ENCODE data around the gene RABL2B.

The RABL2B gene

DNA sequence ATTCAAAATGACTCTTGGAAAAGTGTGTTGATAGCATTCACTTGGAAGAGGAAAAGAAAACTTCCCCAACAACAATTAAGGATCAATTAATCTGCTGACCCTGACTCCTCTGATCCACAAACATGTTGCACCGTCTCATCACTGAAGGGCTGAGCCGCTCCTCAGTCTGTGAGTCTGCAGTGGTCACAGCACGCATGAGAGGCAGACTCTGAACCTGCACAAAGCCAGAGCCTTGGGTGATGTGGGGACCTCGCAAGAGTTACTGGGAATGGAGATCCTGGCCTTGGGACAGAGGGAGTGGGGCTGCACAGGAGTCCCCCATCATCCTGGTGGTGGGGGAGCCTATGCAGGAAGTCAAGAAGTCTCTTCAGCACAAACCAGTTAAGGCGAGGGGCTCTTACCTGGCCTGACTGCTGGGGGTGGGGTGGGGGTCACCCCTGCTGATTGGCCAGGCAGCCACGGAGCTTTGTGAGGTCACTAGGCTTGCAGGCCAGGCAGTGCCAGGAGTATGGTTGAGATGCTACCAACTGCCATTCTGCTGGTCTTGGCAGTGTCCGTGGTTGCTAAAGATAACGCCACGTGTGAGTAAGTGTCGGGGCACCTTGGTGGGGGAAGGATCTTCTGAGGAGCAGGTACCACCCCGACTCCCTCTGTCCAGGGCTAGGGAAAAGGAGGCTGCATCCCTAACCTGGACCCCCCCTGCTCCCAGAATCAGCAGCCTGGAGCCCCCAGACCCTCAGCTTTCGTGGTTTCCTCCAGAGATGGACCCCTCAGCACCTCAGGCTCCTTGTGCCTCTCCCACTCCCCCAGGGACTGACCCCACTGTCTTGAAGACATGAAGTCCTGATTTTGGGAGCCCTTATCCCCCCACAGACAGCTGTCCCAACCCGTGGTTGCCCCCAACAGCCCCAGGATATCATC, 45.4 kb downstream of the RABL2B start, which contains the start of gene ACR:
Gene ACR (plus strand): TSS at position 477 of the 921 bp plus-strand sequence. CDS start 32 bp downstream, at position 509.
- DNase-seq, result no peak

DNA sequence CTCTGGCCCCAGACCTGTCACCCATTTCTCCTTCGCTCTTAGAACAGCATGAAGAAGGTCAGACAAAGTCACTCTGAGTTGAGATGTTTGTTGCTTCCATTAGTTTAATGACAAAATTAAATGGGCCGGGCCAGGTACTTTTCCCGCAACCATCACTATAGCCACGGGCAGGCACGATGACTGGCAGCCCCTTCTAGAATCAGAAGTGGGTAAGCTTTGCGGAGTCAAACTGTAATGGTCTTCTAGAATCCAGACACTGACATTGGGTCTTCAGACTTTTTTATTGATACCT, 47.8 kb downstream of the RABL2B start:
- DNase-seq, result no peak

DNA sequence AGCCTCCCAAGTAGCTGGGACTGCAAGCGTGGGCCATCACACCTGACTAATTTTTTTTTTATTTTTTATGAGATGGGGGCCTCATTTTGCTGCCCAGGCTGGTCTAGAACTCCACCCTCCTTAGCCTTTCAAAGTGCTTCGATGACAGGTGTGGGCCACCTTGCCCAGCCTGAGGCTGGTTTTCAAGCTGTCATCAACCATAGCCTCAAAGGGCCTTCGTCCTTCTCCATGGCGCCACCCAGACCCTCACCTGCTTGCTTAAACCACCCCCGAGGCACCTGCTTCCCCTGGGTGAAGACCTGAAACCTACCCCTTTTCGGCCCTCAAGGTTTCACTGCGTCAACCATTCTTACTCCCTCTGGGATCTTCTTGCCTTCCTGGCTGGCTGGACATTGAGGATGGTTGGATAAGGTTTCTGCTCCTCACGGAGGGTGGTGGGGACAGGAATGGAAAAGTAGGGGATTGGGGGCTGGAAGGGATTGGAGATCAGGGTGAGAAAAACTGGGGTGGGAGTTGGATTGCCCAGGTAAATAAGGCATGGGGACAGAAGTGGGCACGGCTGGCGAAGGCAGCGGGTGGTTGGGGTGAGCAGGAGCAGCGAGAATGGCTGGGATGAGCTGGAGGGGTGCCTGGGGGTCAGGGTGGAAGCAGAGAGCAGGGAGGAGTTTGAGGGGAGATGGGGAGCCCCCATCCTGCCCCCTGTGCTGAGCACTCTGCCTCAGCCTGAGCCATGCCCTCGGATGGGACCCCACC, 48.3 kb downstream of the RABL2B start:
- DNase-seq, result no peak

DNA sequence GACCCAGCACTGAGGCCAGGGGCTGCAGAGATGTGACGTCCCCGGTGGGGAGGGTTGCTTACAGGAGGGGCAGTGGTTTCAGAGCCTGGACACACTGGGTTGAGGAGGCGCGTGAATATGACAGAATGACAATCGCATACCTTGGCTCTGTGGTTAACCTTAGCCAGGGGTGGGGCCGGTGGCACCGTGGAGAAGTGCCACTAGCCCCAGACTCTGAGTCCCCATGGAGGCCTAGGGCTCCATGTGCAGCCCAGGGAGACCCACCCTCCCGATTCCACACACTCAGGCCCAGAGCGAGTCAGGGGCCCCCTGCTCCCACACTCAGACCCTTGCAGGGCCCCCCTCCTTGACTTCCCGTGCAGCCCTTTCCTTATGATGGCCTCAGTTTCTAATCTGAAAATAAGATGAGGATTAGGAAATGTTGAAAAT, 49.1 kb downstream of the RABL2B start:
- DNase-seq, result no peak

DNA sequence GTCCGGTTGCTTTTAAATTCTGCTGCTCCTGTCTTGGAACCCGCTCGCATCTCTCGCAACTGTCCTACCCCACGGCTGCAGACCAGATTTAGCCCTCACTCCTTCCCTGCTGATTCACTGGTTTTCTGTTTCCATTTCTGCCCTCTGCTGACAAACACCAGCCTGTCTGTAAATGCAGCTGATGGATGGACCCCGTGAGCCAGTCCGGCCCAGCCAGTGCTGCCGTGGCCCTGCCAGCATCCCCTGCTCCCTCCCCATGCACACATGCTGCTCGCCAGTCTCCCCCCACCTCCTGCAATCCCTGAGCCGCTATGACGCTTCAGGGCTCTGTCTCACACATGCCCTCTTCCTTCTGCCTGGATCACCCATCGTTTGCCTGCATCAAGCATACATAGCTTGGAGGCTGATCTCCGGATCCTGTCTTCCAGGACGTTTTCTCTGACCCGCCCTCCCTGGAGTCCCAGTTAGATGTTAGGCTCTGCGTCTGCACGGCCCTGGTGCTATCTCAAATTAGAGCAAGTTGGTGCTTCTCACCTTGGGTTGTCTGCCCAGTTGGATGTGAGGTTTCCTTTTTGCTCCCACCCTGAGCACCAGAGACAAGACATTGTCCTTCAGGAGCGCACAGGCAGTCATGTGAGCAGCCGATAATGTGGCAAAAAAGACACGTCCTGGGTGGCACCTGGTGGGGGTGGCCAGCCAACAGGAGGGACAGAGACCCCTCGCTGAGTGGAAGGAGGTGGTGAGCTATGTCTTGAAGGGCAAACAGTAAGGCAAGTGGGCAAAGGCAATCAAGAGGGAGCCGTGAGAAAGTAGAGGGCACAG, 49.7 kb downstream of the RABL2B start:
- no peak for DNase-seq

DNA sequence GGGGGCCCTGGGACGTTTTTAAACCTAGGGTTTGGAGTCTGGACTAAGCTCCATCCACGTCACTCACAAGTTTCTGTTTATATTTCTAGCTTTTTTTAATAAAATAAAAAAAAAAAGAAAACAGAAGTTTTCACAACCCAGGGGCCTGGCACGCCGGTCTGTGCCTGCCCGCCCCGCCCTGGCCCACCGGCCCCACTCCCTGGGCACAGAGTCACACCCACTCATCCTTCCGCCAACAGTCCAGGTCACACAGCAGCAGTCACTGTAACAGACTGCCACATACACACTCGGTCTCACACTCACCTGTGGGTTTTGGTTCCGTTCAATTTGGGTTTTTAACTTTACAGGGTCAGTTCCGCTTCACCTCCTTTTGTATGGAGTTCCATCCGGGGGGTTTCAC, 50.8 kb downstream of the RABL2B start:
- no peak for DNase-seq

DNA sequence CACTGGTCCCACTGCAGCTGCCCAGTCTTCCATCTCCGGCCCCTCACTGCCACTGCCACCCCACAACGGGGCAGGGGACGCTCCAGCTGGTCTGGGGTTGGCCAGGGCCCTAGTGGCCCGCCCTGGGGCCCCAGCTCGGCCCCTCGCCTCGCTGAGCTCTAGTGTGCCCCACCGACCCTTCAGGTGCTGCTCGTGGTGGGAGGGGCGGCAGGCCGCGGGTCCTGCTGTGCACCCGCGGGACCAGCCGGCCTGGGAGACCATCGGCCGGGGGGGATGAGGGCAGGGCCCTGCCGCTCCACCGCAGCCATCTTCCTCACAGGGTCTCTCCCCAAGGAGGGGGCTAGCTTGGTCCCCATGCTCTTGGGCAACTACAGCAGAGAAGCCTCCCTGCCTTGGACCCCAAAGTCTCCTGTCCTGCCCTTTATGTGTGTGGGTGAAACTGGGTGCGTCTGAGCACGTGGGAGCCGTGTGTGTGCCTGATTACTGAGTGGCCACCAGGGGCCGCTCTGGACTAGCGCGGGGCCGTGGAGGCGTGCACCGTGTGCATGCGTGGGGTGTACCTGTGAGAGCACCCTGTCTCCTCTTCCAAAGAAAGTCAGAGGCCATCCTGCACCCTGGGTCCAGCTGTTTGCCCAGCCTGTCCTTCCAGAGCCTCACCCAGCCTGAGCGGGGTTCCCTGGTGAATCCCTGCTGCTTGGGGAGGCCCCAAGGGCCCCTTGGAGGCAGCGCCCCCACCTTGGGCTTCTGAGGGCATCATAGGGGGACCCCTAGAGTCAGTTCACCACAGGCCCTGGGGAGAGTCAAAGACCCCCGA, 51.4 kb downstream of the RABL2B start:
- DNase-seq, result peak; percentile 12

DNA sequence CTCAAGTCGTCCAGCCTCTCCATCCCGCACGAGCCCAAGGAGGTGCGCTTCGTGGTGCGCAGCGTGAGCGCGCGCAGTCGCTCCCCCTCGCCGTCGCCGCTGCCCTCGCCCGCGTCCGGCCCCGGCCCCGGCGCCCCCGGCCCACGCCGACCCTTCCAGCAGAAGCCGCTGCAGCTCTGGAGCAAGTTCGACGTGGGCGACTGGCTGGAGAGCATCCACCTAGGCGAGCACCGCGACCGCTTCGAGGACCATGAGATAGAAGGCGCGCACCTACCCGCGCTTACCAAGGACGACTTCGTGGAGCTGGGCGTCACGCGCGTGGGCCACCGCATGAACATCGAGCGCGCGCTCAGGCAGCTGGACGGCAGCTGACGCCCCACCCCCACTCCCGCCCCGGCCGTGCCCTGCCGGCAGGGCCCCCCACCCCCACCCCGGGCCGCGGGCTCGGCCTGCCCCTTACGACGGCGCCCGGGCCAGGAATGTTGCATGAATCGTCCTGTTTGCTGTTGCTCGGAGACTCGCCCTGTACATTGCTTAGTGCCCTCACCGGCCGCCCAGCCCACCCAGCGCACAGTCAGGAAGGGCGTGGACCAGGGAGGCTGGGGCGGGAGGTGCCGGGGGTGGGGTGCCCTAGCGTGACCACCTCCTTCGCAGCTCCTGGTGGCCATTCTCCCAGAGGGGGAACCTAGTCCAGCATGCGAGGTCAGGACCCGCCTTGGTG, 52.3 kb downstream of the RABL2B start:
- no peak for DNase-seq

DNA sequence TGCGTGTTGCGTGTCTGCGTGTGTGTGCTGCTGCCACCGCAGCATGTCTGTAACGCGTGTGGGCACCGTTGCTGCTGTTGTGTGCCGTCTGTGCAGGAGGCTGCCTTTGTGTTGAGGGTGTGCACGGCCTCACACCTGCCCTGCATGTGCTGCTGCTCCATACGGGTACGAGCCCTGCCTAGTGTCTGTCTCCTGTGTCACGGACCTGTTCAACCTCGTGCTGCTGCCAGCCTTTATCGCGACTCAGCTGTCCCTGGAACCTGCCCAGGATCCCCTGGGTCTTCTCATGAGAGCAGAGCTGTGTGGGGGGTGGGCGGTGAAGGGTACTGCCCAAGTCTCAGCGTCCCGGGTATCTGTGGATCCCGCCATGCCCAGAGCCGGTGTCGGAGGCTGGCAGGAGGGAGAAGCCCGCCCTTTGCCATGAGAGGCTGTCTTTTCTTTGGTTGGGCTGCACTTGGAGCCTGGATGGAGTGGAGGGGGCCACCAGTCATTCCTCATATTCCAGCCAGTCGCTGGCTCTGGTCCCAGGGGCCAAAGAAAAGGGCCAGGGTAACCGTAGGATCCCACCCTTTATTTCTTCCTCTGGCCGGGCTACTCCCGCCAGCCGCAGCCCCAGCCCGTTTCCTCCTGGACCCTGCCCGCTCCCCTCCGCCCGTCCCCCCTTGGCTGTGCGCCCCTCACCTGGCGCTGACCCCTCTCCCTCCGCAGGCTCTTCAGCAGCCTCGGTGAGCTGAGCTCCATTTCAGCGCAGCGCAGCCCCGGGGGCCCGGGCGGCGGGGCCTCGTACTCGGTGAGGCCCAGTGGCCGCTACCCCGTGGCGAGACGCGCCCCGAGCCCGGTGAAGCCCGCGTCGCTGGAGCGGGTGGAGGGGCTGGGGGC, 53.2 kb downstream of the RABL2B start:
- peak; percentile 1 for DNase-seq

DNA sequence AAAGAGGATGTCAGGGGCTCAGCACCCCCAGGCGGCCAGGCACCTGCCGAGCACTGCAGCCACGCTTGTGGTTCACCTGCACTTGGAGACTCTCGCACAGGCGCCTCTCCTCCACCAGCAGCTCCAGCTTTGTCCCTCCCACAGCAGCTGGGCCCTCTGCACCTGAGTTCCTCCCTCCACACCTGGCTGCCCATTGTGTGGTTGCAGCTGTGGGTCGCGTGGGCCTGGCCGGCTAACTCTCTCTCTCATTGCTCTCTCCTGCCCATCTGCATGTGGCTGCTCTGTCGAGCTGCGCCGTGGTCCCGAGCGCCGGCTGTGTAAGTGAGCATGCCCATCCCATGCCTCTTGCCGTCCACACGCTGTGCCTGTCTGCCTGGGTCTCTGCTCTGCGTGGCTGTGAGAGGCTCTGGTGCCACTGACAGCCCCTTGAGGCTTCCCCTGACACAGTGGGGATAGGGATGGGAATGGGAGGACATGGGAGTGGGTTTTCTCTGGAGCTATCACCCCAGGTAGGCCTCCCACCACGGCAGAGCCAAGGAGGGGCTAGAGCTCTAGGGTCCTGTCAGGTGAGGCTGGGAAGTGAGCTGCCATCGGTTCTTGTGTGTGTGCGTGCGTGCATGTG, 53.9 kb downstream of the RABL2B start:
- peak; percentile 66 for DNase-seq

DNA sequence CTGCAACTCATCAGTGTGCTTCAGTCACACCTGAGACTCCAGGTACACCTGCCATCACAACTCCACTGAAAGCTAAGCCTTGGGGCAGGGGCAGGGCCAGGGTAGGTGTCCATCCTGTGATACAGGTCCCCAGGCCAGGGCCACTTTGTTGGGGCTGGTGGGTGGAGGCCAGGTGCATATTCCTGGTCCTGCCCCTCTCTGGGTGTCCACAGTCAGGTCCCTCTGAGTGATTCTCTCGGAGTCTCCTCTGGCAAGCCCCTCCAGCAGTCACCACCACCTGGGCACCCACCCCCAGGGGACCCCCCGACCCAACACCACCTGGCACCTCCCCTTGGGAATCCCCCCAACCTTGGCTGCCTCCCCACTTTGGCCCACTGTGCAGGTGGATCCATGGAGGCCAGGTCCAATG, 54.9 kb downstream of the RABL2B start:
- DNase-seq, result no peak

DNA sequence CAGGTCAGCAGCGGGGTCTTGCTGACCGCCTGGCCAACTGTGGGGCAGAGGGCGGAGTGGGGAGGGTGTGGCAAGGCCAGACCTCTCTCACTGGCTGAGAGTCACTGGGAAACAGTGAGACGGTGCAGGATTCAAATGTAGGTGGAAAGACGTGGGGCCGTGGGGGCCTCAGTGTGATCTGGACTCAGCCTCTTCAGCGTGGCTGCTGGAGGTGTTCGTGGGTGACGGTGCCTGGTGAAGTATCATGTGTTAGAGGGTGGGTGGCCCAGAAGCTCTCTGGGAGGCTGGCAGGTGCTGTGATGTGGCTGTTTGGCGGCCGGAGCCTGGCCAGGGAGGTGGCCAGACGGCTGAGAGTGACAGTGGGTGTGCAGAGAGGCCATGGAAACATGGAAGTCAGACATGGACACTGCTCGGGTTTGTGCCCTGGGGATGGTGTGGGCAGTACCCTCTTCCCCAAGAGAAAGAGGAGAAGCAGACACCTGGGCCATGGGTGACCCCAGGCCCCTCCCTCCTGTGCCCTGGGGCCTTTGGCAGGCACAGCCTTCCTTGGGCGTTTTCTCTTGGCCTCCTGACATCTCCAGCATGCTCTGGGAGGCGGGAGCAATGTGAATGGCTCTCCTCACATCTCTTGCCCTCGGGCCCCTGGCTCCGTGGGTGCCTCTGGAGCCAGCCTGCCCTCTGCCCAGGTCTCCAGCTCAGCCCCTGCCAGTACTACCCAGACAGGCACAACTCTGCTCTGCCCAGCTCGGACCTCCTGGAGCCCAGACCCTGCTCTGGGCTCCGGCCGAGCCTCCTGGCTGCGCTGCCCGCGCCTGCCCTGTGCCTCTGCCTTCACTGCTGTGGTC, 55.5 kb downstream of the RABL2B start:
- DNase-seq, result no peak

DNA sequence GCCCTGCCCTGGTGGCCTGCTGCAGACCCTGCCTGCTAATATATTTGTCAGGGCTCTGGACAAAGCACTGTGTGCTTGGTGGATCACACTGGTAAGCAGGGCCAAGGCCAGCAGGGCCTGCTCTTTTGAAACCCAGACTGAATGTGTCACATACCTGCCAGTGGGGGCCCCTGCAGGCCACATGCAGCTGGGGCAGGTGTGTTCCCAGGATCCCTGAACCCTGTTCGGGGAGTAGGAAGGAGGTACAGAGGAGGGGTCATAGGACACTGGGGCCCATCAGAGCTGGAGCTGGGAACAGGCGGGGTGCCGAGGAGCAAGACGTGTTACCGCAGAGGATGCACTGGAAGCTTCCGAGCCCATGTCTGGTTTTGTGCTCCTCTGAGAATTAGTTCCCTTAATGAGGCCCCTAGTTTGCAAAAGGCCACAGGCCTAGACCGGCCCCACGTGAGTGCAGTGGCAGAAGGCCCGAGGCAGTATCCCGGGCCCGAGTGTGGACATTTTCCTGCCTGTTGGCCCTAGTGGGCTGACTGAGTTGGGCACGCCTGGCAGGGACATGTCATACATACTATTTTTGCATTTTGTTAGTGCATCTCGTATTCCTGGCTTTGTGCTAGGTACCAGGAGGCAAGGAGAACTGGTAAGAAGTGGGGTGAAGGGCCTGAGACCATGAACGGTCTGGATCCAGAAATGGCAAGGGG, 56.6 kb downstream of the RABL2B start:
- no peak for DNase-seq

DNA sequence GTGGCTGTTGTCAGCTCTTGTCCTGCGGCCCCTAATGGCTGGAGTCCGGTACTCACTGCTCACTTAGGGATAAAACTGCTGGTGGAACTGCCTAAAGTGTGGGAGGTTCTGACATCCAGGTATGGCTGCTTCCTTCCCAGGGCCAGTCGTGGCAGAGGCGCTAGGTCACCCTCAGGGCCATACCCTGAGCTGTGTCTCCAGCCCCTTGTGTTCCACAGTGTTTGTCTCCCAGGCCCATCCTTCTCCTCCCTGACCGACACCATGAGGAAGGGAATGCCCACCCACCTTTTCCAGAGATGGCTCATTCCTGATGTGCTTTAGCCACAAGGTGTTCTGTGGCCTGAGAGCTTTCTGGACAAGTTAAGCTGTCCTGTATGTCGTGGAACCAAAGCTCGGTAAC, 57.8 kb downstream of the RABL2B start:
- DNase-seq, result no peak

DNA sequence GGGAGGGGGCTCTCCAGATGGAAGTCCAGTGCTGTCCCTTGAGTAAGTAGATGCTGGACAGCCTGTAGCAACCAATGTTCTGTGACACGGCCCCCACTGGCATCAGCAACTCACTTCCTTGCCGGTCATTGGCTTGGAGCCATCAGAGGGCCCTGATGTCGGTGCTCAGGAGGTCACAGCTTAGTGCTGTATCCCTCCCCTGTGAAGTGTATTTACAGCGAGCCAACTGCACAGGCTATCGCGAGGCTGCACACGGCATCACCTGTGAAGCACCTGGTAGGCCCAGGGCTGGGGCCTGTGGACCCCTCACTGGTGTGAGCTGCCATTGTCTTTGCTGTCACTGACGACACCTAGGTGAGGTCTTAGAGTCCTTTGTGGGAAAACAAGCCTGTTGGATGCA, 58.8 kb downstream of the RABL2B start:
- peak; percentile 56 for DNase-seq

DNA sequence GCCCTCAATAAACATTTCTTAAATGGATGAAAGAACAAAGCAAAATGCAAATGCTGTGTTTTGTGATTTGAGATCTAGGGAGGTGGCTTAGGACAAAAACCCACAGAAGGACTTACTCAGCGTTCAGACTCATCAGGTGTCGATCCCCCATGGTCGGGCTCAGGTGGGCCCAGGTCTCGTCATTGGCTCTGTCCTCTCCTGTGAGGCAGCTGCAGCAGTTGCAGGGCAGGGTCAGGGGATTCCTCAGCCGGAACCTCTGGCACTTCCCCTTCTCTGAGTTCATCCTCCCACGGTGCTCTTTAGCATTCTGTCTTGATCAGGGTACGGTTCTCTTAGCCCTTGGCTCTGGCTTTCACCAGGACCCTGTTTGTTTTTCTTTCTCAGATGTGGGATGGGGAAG, 59.4 kb downstream of the RABL2B start:
- no peak for DNase-seq

DNA sequence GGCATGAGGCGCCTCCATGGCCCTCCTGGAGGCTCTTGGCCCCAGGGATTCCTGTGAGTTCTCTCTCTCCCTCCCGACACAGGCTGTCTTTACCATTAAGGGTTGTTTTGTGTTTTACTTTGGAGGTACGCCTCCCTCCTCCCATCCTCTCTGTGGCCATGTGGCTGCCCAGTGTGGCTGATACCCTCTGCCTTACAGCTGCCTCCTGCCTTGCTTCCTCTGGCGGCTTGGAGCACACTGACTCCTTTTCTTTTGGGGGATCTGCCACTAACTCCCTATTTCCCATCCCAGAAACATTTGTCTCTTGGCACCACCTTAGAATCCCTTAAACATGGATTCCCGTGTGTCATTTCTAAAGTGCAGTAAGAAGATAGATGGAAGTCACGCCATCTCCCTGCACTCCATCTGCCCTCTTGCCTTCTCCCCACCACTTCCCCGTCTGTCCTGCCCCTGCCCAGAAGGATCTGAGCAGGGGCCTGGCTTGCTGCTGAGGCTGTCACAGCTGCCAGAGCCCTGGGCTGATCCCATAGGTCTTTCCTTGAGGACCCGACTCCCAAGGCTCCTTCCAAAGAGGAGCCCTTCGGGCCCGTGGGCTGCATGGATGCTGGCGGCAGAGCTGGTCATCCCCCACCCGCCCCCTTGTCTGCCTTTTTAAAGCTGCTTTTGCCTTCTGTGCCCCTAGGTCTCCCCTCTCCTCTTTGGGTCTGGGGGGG, 60.6 kb downstream of the RABL2B start:
- DNase-seq, result no peak

Measured in NCI-H345 (cell line).